HG03097 (cell line): ENCODE data around the gene EPHB2.
"Not testable (repeated sequence)": the region's sequence is repeated elsewhere in the genome, so short reads cannot be mapped to it uniquely, and the experiment has no call there.

Source experiments
- ATAC-seq: cut with Tn5 transposase; IDR thresholded peaks from one replicate; pipeline ENCODE4 v1.9.1; 2021; ENCODE audit not compliant: unreplicated experiment, low FRiP score

The EPHB2 gene

DNA sequence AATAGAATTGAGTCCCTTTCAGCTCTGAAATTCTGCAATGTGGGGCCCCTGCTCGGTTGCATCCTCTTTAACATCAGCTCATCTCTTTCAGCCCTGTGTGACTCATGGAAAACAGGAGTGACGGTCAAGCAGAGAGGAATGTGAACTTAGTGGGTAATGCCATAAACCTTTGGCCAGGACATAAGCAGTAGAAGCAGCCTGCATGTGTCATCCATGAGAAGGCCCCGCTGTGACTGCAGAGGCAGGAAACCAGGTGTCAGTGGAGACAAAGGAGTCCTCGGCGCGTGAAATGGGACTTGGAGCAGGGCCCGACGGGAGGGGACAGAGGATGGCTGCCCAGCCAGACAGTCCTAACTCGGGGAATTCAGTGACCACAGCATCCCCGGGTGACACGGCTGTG lies 21.1 kb upstream of the EPHB2 start:
- no peak for ATAC-seq

DNA sequence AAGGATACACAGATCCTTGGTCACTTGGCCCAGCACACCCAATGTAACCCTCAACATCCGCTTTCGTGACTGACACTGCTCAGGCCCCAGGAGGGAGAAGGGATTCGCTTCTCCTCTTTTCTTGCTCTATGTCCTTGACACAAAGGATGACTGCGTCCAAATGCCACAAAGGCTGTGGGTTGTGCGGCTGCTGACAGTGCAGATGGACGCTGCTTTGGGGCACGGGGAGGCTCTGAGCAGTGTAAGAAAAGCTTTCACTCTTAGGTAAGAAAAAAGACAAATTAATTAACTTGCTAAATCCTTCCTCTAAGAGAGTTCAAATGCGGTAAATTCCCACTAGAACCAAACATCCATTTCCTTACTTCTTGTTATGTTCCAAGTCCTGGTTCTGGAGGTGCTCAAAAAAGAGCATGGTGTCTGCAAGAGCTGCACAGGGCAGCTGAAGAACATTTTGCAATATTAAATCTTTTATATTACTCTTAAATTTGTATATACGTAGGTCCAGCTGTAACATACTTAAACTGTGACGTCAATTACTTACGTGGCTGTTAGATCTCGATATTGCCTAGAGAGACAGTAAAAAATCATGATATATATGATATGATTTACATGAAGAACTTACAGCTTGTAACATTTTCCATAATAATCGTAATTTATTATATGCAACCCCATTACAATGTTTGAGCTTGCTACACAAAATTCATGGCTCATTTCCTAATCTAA lies 19.4 kb upstream of the EPHB2 start:
- no peak for ATAC-seq

DNA sequence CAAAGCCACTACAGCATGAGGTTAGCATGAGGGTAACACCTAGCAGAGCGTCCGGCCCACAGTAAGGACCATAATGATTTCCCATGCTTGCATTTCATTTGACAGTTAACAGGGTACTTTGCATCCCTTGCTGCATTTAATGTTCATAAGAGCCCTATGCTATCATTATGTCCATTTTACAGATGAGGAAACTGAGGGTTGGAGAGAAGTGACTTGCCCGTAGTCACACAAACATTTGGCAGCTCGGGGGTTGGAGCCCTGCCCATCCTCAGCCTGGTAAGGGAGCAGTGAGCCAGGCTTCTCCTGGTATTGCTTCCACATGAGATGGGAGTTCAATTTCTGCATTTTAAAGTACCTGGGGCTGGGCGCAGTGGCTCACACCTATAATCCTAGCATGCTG lies 16.5 kb upstream of the EPHB2 start:
- ATAC-seq, result no peak

DNA sequence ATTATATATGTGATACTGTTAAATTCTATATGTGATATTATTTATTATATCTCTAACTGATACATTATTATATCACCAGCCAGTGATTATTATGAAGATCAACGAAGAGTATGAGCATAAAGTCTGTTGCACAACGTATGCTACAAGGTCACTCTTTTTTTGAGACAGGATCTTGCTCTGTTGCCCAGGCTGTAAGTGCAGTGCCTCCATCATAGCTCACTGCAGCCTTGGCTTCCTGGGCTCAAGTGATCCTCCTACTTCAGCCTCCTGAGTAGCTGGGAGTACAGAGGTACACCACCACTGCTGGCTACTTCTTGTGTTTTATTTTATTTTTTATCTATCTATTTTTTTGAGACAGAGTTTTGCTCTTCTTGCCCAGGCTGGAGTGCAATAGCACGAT lies 14.0 kb upstream of the EPHB2 start:
- ATAC-seq, result no peak

DNA sequence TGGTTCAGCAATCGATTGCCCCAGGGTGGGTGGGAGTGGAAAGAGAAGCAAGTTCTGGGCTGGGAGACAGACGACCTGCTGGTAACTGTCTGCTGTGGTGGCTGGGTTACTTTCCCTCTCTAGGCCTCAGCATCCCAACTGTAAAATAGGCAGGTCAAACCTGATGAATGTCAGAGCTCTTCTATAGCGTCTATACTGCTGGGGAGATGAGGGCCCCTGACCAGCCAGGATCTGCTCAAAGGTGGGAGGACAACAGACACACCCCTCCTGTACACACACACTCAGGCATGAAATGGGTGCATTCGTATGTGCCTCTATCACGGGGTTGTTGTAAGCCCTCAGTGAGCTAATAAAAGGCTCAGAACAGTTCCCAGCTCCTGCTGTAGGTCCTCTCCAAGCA lies 12.7 kb upstream of the EPHB2 start:
- ATAC-seq, result no peak

DNA sequence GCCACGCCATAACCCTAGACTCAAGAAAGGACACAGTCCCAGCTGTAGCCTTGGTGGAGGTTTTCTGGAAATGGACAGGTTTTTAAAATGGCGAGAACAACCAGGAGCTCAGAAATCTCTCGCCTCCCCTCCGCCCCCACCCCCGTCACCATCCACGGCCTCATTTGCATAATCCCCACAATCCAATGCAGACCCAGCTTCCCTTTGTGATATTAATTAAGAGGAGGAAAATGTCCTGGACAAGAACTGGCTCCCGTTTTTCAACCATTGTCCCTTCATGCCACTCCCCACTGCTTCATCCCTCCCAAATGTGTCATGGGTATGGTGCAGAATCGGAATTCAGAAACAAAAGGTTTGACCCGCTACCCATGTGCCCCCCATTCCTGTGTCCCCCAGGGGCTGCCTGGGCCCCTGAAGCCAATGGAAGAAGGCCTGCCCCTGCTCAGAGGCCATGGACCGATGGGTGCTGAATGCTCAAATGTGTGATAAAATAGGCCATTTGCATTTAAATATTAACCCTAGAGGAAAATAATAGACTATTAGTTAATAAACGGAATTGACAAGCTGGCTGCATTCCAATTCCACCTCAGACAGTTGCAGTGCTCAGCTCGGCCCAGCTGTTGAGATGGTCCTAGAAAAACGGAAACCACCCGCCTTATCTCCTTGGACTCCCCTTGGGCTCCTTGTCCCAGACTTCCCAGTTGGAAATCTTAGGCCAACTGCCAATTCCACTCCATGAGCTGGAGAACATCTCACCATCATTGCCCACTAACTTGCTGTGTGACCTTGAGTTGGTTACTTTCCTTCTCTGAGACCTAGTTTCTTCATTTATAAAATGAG lies 10.7 kb upstream of the EPHB2 start:
- no peak for ATAC-seq

DNA sequence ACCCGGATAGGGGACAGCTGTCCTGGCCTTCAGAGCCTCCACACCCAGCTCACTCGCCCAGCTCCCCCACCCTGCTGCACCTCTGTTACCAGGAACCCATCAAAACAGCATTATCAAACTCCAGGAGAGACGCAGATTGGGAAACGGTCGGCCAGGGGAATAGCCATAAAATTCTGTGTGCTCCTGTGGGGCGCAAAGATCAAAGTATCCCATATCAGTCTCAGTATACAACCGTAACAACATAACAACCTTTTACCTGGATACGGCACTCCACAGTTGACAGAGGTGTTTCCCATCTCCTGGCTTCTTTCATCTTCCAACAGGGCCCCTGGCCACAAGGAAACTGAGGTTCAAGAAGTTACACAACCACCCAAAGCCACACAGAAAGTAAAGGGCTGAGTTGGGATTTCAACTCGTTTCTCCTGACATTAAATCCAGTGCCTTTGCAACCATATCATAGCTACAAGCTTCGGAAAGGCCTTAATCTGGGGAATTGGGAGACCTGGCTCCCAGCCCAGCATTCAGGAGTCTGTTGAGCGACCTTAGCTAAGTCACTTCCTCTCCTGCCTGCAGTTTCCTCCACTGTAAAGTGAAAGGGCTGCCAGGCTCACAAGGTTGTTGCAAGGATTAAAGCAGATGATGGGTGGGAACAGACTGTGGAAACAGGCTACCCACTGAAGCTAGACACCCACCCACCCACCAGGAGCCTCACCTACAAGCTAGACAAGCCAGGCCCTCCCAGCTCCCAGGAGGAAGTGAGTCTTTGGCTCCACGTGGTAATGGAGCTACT lies 8.1 kb upstream of the EPHB2 start:
- ATAC-seq, result no peak

DNA sequence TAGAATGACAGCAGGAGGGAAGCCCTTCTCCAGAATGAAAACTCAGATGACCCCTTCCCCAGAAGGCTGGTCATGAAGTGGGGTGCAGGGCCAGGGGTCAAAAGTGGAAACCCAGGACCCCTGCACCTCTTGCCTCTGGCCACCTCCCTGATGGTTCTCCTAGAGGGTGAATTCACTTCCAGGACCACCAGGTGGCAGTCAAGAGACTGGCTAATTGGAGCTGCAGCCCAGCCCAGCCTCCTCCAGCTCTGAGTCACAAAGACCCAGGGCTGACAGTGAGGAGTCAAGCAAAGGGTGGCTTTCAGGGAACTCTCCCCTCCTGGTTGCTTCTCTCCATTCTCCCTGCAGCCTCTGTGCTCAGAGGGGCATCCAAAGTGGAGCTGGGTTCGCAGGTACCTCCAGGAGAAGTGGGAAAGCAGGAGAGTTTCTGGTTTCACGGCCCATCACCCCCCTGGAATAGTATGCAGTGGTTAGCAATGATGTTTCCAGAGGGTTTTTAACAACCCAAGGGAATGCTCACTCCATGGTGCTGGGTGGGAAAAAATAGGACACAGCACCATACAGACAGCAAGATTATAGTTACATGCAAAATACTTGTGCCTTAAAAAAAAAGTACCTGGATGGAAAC lies 6.1 kb upstream of the EPHB2 start:
- no peak for ATAC-seq

DNA sequence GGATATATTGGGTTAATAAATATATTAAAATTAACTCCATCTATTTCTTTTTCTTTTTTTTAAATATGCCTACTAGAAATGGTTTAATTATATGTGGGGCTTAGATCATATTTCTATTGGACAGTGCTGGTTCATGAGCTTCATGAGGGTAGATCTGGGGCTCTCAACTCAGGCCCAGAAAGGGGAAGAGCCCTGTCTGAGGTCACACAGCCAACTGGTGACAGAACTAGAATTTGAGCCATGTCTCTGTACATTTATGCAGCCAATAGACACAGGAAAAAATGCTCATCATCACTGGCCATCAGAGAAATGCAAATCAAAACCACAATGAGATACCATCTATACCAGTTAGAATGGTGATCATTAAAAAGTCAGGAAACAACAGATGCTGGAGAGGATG lies 5.1 kb upstream of the EPHB2 start:
- ATAC-seq, result no peak

DNA sequence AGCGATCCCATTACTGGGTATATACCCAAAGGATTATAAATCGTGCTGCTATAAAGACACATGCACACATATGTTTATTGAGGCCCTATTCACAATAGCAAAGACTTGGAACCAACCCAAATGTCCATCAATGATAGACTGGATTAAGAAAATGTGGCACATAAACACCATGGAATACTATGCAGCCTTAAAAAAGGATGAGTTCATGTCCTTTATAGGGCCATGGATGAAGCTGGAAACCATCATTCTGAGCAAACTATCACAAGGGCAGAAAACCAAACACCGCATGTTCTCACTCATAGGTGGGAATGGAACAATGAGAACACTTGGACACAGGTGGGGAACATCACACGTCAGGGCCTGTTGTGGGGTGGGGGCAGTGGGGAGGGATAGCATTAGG lies 4.5 kb upstream of the EPHB2 start:
- ATAC-seq, result not testable (repeated sequence)

DNA sequence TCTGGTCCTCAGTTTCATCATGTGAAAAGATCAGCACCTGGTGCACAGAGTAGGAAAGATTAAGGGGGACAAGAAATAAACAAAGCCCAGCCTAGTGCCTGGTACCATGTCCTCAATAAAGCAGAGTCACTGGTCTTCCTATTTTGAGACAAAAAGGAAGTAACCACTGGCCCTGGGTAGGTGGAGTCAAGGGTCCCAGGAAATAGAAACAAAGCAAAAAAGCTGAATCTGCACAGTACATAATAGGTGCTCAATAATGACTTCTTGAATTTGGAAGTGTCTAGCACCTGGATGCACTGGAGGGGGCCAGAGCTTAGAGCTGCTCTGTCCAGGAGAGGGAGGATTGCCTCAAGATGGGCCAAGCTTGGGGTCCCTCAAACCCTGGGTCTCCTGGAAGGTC lies 1.9 kb upstream of the EPHB2 start:
- no peak for ATAC-seq

DNA sequence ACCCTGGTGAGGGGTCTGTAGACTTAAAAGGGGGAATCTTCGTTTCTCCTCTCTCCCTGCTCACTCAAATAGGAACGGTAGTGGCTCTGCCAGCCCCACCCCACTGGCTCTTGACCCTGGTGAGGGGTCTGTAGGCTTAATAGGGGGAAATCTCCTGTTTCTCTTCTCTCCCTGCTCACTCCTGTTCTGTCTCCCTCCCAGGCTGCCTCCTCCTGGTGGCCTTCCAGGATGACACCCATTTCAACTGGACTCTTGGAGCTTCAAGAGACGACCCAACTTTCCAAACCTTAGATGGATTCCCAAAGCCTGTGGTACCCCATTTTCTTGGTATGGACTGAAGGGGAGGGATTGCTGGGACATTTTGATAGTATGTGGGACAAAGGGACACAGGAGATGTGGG lies 1.4 kb upstream of the EPHB2 start:
- no peak for ATAC-seq

DNA sequence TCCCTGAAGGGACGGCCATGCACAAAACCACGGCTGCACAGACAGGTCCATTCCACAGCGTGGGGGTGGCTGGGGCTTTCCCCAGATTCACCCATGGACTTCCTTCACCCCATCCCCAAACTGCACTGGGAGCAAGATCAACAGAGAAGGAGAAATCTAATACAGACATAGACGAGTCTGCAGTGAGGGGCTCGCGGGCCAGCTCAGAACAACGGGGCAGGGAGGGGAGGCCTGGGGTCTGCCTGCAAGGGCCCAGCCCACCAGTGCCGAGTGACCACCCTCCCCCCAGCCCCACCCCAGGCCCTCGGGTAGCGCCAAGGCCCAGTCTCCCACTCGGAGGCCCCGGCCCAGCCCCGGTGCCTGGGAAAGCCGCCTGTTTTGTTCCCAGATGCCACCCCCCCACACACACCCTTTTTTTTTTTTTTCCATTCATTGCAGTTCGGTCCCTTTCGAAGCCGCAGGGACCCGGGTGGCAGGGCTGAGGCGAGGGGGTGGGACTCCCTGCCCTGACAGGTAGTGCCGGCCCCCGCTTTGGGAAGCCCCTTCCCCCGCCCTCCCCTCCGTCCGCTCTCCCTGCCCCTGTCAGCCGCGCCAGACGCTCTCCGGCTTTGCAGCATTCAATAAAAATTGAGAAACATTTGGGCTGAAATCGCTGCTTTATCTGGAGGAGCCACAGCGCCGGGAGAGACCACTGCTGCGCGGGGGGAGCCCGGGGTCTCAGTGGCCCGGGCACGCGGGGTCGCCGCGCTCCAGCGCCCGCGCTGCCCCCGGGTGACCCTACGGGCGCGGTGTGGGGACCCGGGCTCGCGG lies 543 bp upstream of the EPHB2 start:
- no peak for ATAC-seq

DNA sequence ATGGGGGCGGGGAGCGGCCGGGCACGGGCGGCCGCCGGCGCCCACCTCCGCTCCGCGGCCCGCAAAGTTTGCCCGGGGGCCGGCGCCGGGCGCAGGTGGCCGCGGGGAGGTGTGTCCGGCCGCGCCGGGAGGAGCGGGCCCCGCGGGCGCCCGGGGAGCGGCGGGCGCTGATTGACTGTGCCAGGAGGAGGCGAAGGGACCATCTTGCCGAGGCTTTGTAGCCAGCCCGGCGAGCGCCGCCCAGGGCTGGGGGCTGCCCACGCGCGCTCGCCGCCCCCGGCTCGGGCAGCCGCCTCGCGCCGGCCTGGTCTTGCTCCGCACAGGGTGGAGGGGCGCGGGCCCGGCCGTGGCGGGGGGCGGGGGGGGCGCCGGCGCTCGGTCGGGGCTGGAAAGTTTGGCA lies 432 bp downstream of the EPHB2 start:
- ATAC-seq, result no peak

DNA sequence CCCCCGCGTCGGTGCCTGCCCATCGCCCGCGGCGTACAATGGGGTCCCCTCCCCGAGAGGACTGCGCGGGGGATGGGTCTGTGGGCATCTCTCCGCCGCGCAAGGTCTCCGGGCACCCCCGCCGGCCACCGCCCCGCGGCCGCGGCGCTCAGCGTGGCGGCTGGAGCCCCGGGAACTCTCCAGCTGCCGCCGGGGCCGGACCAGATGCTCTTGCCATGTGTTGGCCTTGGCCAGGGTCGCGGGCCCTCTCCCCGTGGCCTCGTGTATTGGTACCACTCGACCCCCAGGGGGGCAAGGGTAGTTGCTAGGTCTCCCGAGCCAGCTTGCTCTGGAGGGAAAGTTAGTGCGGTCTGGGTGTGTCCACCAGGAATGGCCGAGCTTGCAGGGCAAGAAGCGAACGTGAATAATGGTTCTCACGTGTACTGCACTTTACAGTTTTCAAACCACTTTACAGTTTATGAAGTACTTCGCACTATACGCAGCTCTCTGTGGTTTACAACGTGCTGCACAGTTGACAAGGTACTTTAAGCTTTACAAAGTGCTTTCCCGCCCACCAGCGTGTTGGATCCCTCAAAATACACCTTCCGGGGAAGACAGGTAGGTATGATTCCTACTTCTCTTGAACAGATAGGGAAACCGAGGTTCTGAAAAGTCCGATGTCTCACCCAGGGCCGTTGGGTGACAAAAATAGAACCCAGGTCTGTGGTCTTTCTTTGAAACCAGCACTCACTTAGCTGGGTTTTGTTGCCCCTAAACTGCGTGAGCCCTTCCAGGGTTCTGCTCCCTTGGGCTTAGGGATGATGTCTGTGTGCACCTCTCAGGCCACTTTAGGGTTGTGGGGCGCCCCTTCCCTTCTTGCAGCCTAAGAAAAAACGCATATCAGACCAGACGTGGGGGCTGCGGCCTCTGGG lies 1.2 kb downstream of the EPHB2 start:
- no peak for ATAC-seq

DNA sequence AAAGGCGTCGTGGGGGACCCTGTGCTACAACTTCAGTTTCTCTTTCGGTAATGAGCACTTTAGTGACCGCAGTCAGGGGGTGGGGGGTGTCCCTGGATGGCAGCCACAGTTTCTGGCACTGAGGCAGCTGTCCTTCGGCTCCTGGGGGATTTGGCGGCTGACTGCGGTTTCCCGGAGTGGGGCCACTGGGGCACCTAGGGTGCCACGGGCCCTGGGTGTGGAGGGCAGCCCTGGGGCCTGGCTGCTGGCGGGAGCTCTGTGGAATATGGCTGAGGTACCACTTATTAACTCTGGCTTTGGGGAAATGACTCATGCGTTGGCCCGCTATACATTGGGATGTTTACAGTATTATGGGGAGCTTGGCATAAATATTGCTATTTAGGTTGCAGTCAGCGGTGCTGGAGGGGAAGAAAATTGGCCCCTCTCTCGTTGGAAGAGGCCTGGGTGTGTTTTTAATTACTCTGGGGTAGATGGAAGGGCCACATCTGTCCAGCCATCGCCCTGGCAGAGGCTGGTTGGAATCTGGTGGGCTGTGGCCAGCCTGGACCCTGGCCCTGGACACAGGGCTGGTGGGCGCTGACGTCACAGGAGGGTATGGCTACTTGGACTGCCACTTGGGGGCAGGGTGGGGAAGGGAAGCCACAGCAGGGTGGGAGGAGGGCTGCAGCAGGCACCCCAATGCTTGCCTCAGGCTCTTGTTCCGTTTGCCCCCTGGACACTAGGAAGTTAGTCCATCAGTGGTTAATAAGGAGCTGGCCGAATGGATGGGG lies 2.0 kb downstream of the EPHB2 start:
- ATAC-seq, result no peak

DNA sequence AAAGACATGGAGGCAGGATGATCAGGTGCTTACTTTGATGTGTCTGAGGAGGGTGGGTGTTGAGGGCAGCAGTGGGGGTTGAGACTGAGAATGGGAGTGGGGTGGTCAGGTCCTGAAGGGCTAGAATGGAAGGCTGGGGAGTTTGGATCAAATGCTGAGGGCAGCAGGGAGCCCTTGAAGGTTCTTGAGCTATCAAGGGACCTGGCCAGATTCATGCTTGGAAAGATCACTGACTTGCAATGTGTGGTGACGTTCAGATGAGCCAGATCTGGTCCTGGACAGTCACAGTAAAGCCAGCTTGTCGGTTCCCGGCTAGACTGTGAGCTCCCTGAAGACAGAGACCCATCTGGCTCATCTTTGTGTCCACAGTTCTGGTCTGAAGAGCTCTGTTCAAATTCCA lies 3.8 kb downstream of the EPHB2 start:
- ATAC-seq, result no peak

DNA sequence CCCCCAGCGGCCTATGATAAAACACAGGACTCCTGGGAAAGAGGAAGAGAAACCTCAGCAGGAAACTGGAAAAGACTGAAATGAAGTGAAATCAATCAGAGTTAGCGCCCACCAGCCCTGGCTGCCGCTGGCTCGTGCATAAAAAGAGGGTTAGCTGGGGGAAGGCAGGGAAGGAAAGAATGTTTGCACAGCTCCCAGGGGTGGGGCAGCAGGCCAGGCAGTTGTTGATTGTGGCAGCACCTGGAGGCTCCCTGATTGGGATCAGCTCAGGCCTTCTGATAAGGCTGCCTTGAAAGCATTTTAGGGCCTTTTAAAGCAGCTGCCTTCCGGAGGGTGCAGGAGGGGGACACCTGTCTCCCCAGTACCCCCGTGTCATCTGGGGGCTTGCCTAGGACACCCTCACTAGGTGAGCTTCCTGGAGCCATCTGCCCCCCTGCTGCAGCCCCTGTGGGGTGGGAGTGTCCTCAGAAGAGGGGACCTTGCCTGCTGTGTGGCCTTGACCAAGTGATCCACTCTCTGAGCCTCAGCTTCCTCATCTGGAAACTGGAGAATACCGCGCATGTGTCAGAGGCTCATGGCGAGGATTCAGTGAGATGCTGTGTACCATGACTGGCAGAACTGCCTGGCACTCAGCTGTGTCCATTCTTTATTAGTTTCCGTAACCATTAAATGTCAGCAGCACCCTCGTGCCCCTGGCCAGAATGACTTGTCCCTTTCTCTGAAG lies 6.6 kb downstream of the EPHB2 start:
- no peak for ATAC-seq
